ENCODE data around the gene CPNE4. TPM values are rescaled to one million over a fixed set of nuclear protein-coding genes. Genes with fewer than 3 reads are reported as not detected.
"Not testable (repeated sequence)": the region's sequence is repeated elsewhere in the genome, so short reads cannot be mapped to it uniquely, and the experiment has no call there.

CPNE4 gene
- total RNA-seq, 2 donors from 2014 or later: not detected

- ATAC-seq (replicated peaks): no peak
- peaks cover 52% of the 10 kb centered on the region for H3K36me3 Mint-ChIP-seq (ENCODE audit: low read depth)
- no peaks in the 10 kb centered on the region for H3K9me3 Mint-ChIP-seq
- H3K27ac Mint-ChIP-seq: no peak overlapping the region
- H3K27me3 Mint-ChIP-seq: no peaks in the 10 kb centered on the region
- no peak overlapping the region for H3K4me3 Mint-ChIP-seq
- peaks cover 23% of the 10 kb centered on the region for H3K4me1 Mint-ChIP-seq
Observed at GRCh38 chr3:131494706-131495105, 540.1 kb downstream of the CPNE4 start.

- Mint-ChIP-seq H3K36me3 (ENCODE audit: low read depth) (peaks cover 41% of the 10 kb centered on the region), H3K27me3 (no peaks in the 10 kb centered on the region), H3K27ac (no peak overlapping the region), H3K4me3 (no peak overlapping the region), H3K4me1 (peaks cover 17% of the 10 kb centered on the region), H3K9me3 (no peaks in the 10 kb centered on the region)
- peak; percentile 47 for ATAC-seq (replicated peaks)
Observed at GRCh38 chr3:131491775-131492174, 543.0 kb downstream of the CPNE4 start.

GRCh38 chr3:131491084-131491483 is 543.7 kb downstream of the CPNE4 start:
- peaks cover 12% of the 10 kb centered on the region for H3K4me1 Mint-ChIP-seq
- H3K4me3 Mint-ChIP-seq: no peak overlapping the region

GRCh38 chr3:131486545-131486944 is 548.3 kb downstream of the CPNE4 start:
- peaks cover 70% of the 10 kb centered on the region for H3K36me3 Mint-ChIP-seq (ENCODE audit: low read depth)
- peak overlapping the region; percentile 30 for H3K4me3 Mint-ChIP-seq
- peak overlapping the region; percentile 22 for H3K27ac Mint-ChIP-seq
- not testable (repeated sequence) for H3K4me1 Mint-ChIP-seq; H3K9me3 Mint-ChIP-seq; ATAC-seq (replicated peaks); H3K27me3 Mint-ChIP-seq

More at GRCh38 chr3:131491084-131491483, 543.7 kb downstream of the CPNE4 start:
- Mint-ChIP-seq H3K36me3 (ENCODE audit: low read depth) (peaks cover 41% of the 10 kb centered on the region), H3K27me3 (no peaks in the 10 kb centered on the region), H3K9me3 (no peaks in the 10 kb centered on the region), H3K27ac (no peak overlapping the region)
- ATAC-seq (replicated peaks): peak; percentile 61

GRCh38 chr3:131485119-131485518 is 549.7 kb downstream of the CPNE4 start:
- no peak for ATAC-seq (replicated peaks)
- H3K4me3 Mint-ChIP-seq: peak overlapping the region; percentile 30
- peaks cover 9% of the 10 kb centered on the region for H3K4me1 Mint-ChIP-seq

GRCh38 chr3:131484496-131485111 is 550.2 kb downstream of the CPNE4 start:
- Mint-ChIP-seq H3K9me3 (no peaks in the 10 kb centered on the region), H3K4me3 (no peak overlapping the region), H3K36me3 (ENCODE audit: low read depth) (peaks cover 86% of the 10 kb centered on the region), H3K27me3 (no peaks in the 10 kb centered on the region), H3K4me1 (peaks cover 9% of the 10 kb centered on the region), H3K27ac (no peak overlapping the region)
- ATAC-seq (replicated peaks): no peak

More at GRCh38 chr3:131485119-131485518, 549.7 kb downstream of the CPNE4 start:
- H3K9me3 Mint-ChIP-seq: no peaks in the 10 kb centered on the region
- no peaks in the 10 kb centered on the region for H3K27me3 Mint-ChIP-seq
- peaks cover 82% of the 10 kb centered on the region for H3K36me3 Mint-ChIP-seq (ENCODE audit: low read depth)
- H3K27ac Mint-ChIP-seq: peak overlapping the region; percentile 22
